NCI-H2081 (cell line): ENCODE measurements around the gene OXER1.

ENCODE experiments used
- DNase-seq, 2 experiments: peaks; one replicate each; lab custom pipeline; 2025; lab: John Stamatoyannopoulos, UW

Gene OXER1, protein sequence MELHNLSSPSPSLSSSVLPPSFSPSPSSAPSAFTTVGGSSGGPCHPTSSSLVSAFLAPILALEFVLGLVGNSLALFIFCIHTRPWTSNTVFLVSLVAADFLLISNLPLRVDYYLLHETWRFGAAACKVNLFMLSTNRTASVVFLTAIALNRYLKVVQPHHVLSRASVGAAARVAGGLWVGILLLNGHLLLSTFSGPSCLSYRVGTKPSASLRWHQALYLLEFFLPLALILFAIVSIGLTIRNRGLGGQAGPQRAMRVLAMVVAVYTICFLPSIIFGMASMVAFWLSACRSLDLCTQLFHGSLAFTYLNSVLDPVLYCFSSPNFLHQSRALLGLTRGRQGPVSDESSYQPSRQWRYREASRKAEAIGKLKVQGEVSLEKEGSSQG

DNA sequence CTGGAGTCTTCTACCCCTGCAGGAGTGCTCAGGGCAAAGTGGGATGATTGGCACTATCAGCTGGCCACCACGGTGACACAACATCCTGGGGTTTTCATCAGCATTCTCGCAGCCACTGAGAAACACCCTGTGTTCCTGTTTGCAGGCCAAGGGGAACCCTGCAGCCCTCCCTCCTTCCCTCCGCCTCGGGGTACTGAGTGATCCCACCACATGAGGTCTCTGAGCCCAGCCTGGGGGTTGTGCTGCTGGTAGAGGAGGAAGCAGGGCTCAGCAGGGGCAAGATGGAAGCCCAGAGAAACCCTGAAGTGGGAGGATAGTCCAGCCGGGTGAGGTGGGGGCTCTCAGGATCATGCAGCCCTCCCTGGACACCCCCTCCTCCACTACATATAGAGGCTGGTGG is at the start of gene OXER1:
Gene OXER1, minus strand, starts transcription at position 40 of the 400 bp plus-strand sequence. CDS start 73 bp downstream, outside the sequence.
- DNase-seq: no peak

DNA sequence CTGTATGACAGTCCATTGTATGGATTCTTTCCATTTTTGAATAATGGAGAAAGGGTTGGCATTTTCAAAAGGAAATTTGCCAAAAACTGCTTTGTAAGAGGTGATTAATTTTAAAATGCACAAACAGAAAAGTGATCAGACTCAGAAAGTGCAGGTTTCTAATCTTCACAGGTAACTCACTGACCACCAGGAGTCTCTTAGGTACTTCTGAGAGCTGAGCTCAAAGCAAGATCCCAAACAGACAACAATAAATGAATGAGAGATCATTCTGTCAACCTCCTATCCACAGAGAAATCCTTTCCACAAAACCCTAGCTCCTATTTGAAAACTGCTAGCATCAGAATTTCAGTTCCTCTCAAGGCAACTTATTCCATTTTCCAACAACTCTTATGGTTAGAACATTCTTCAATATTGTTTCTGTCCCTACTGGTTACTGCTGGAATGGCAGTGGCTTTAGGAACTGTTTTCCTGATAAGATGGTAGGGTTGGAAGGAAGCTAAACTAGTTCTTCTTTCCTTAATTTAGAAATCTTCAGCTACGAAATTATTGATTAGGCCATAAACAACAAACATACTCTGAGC is 49.1 kb upstream of the OXER1 start:
- DNase-seq: peak in 1 of 2 experiments; percentile 17

DNA sequence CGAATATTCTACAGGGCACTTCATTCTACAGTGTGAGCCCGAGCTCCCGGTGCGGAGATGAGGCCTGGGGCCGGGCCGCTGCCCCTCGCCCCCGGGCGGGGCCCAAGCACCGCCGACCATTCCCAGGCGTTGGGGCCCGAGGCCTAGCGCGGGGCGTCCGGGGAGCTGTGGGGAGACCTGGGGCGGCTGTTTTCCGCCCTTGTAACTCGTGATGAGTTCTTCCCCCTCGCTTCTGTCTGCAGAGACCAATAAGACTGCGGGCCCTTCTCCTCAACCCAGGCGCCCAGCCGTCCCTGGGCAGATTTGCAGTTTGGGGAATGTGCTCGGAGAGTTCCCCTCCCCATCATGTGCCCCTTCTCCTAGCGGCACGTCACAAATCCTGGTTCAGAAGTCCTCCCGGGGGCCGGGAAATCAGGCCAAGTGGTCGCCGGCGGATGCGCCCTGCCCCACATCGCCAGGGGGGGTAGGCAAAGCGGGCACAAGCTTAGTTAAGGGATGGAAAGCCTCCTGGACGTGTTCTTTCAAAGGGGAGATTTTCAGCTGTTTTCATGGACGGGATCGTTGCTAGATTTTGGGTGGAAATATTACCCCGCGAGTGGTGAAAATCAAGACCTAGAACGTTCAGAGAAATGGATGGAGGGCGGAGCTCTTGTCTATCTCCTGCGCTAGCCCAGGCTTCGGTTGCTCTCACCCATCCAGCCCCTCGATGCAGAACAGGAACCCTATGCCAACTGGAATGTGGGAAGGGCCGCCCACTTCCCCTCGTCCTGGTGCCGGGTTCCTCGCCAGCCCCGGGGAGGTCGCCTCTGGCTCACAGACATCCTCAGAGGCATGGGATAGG is 47.3 kb upstream of the OXER1 start:
- DNase-seq: no peak

DNA sequence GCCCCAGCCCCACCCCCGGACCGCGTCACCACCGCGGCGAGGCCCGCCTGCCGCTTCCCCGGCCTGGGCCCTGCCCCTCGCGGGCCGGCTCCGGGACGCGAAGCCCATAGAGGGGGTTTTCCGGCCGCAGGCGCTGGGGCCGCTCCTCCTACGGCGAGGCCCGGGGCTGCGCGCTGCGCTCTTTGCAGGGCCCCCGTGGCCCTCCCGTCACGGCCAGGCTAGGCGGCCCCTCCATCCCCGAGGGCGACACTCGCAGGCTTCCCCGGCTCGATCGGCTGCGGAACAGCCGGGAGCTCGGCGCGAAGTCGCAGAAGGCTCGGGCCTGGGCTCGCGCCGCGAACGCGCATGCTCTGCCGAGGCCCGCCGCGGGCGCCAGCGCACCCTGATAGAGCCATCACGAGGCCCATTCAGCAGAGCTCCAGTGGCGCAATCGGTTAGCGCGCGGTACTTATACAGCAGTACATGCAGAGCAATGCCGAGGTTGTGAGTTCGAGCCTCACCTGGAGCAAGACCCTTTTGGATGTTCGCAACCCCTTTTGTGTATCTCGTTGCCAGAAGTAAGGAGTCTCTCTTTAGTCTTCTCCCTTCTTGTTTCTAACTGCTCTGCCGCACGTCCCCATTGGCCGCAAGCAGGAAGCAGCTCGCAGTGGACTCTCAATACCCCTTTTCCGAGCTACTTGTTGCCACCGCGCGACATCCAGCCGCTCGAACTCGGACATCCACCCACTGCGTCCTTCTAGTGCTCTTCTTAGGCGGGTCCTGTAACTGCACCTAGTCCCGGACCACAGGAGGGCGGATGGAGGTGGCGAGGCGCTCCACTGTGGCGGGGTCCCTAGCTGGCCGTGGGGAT is 46.4 kb upstream of the OXER1 start:
- peak; percentile 93 to 95 for DNase-seq

DNA sequence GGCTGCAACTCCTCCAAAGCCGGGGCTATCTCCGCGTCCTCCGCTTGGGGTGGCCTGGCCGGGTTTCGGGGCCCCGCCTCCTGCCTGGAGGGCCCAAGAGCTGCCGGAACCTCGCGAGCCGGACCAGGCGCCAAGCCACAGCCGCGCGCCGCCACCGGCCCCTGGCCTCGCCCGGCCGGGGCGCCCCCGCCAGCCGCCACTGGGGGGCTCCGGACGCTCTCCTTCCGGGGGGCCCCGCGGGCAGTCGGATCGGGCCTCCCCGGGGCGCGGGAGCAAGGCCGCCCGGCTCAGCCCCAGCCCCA is 45.8 kb upstream of the OXER1 start:
- peak; percentile 77 to 85 for DNase-seq

DNA sequence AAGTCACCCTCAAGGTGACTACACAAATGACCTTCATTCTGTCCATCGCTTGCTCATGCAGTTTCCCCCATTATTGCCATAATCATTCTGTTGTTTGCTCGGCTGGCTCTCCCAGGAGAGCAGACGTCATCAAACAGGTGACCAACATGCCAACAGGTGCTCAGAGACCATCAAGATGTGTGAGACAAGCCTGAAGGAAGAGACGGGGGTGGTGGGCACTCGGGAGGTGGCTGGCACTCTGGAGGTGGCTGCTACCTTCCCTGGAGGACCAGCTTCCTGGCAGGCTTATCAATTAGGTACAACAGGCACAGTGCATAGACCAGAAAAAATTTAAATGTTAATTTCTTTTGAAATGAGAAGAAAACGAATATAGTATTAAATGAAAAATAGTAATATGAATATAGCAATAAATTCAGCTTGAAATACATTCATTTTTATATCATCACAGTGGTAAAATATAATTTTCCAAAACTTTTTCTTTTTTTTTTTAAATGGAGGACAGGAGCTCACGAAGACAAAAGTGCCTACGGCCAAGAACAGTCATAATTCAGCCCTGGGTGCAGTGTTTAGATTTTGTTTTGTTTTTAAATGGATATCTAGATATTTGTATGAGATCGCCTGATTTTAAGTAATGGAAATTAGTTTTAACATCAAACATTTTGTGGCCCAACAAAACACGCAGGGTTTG is 45.3 kb upstream of the OXER1 start:
- DNase-seq: peak; percentile 21 to 55

DNA sequence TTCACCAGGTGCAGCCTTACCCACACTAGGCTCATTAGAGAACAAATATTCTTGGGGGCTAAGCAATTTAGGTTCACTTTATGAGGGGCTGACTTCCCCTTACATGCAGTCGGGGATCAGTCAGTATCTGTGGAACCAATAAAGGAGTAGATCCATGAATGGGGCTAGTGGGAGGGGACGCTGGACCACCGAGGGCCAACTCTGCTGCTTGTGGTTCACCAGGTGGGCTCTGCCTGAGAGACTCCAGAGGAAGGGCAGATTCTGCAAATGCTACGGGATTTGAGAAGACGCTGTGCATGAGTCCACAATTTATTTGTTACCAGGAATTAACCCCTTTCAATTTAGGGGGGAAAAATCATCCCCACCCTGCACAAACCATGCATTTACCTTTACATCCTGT is 44.4 kb upstream of the OXER1 start:
- no peak for DNase-seq

DNA sequence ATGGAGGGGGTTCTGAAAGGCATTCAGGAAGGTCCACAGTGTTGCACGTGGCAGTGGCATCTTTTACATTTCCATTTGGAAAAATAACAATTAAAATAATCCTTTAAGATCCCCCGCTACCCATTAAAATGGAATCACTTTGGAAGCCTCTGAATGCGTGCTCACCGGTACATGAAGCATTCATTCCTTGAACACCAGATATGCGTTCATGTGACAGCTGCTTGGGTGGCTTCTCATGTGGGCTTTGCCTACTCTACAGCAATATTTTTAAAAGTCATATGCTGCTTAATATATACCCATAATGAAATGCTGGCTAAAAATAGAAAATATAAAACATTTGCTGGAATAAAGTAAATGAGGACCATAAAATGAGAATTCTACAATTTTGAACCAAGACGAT is 42.9 kb upstream of the OXER1 start:
- no peak for DNase-seq

DNA sequence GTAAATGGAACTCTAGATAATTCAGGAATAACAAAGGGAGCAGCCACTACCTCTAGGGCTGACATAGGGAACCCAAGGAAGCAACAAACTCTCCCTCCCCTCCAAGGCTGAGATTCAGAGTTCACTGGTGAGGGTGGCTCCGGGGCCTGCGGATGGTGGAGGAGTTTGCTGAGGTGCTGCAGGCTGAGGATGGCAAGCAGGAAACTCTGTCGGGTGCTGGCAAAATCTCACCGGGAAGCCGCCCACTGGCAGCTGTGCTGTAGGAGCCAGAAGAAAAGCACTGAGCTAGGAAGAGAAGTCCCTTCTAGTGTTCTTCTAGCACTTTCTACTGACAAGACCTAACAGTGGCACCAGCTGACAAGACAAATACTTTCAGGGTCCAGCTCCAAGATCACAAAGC is 41.0 kb upstream of the OXER1 start:
- DNase-seq: no peak

DNA sequence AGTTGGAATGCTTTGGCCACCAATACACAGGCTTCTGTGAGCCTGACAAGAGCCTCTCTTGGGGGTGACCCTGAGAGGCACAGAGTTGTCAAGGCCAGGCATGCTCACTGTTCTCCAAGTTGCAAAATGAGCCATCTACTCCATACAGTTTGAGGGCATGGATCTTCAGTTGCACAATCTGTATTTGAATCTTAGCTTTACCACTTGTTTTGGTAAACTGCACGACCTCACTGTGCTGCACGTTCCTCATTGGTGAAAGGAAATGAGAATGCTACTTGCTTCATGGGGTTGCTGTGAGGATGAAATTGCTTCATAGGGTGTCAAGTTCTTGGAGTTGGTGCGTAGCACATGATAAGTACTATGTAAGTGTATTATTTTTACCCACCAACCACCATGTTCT is 40.4 kb upstream of the OXER1 start:
- DNase-seq: no peak

DNA sequence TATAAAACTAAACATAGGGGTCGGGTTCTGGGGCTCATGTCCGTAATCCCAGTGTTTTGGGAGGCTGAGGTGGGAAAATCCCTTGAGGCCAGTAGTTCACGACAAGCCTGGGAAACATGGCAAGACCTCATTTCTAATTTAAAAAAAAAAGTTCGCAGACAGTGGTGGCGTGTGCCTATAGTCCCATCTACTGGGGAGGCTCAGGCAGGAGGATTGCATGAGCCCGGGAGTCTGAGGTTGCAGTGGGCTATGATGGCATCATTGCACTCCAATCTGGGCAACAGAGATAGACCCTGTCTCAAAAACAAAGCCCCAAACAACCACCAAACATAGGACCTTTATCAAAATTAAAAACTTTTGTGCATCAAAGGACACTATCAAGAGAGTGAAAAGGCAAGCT is 38.2 kb upstream of the OXER1 start:
- no peak for DNase-seq

DNA sequence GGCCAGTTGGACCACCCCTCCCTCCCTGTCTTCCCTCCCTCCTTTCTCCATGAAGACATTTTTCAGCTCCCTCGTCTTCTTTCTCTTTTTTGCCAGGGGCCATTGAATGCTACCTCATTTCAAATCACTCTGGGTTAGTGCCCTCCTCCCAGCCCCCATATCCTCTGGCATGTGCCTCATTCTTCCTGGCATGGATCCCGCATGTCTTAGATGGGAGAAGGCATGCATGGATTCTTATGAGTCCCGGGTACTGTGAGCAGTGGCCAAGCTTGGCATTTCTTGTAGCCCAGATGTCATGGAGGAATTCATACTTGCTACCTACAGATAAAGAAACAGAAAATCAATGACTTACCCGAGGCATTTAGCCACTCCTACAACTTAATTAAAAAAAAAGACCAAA is 37.4 kb upstream of the OXER1 start:
- DNase-seq: no peak

DNA sequence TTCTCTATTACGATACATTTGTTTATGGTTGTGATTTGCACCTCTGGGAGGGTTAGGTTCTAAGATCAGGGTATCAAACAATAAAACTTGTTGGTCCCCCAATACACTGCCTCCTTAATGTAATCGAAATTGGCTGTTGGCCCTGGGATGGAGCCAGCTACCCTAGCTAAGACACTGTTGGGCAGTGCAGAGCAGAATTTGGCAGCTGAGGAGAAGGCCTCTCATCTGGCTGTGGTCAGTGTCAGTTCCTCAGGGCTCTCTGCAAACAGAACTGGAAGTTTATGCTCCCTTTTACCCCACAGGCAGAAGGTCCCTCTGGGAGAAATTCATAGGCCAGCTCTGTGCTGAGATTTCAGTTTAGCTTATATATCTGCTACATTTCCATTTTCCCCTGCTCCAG is 37.0 kb upstream of the OXER1 start:
- DNase-seq: no peak

DNA sequence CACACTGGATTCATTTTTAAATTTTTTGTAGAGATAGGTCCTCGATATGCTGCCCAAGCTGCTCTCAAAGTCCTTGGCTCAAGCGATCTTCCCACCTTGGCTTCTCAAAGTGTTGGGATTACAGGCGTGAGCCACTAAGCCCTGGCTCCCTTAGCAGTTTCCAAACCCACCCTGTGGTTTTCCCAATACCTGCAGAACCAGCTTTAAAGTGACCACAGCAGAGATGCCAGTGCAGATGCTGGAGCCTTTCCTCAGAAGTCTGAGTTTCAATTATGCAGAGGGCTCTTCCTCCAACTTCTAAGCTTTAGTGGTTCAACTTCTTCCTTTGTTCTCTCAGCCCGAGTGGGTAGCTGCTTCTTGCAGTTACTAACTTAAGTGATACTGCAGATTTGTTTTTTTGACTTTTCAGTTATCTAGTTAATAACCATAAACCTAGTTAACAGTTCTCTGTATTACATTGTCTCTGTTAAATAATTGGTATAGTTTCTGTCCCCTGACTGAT is 36.6 kb upstream of the OXER1 start:
- no peak for DNase-seq

DNA sequence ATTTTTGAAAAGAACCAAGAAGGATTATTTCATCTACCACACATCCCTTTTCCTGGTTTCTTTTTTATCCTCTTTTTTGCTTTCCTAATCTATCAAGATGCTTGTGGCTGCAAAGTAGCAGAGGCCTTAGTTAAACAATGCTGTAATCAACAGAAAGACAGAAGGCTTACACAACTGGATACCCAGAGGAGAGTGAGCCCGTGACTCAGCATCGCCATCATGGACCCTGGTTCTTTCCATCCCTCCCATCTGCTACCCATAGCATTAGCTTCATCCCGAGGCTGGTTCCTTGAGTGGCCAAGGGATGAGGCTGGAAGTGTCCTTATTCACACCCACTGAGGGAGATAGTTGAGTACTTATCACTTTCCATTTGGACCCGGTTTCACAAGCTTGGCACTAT is 35.9 kb upstream of the OXER1 start:
- no peak for DNase-seq

DNA sequence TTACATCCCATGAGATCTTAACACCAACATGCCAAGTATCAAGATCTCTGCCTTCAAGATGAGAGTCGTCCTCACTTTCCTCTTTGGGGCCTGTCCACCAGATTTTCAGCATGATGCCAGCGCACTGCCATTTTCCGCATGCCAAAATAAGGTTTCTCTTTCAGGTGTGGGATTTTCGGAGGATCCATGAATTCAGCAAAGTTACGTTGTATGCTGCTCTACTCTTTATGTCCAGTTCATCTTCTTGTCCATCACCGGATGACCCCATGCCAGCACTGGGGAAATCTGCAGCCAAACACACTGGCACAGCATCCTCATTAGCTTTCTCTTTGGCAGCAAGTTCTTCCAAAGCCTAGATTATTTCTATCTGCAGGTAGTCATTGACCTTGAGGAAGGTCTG is 33.3 kb upstream of the OXER1 start:
- DNase-seq: no peak

DNA sequence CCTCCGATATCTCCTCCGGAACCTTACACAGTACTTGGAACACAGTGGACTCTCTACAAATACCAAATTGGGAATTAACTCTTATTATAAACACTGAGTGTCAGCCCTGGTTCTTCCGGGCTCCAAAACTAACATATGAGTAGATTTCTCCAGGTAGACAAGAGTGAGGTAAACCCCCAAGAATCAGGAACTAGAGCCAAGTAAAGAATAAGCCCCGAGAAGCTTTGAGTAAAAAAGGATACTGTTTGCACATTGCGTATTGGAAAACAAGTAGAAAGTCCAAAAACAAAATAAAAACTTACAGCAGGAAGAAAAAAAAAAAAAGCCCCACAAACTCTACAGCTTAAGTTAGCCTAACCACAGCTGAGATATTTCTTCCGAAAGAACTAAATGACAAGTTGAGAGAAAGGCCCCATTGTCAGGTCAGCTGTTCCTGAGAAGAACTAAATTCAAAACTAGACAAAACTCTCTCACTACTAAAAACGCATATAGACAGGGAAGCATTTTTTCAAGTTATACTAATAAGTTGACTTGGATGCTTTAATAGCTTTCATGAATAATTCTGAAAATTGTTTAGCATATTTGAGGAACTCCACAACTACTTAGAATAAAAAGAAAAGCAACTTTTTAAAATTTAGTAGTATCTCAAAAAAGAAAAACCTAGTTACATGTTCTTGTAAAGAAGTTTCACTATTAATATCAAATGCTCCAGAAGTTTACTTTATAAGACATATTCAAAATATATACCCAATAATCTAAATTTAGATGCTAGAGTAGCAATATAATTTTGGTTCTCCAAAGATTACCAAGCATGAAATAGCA is 32.7 kb upstream of the OXER1 start:
- DNase-seq: no peak

DNA sequence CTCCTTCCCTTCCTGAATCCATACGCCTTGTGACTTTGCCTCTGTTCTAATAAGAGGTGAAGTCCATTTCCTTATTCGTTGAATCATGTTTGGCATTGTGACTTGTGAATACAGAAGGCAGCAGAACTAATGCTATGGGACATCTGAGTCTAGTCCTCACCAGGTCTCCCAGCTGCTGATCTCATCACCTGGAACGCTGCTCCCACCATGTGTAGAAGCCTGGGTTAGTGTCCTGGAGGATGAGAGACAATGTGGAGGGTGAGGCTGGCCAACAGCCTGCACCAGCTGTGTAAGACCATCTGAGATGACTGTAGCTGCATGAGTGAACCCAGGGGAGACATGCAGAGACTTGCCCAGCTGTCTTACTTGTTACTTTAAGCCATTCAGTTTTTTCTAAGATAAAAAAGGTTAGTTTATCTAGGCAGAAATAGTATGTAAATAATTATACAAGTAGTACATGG is 31.9 kb upstream of the OXER1 start:
- no peak for DNase-seq

DNA sequence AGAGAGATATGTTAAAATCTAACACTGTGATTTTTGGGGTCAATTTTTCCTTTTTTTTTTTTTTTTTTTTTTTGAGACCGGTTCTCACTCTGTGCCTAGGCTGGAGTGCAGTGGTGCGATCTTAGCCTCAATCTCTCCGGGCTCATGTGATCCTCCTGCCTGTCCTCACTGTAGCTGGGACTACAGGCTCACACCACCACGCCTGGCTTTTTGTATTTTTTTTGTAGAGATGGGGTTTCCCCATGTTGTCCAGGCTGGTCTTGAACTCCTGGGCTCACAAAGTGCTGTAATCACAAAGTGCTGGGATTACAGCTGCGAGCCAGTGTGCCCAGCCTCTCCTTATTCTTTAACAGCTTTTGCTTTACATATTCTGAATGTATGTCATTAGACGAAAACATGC is 31.3 kb upstream of the OXER1 start:
- no peak for DNase-seq

DNA sequence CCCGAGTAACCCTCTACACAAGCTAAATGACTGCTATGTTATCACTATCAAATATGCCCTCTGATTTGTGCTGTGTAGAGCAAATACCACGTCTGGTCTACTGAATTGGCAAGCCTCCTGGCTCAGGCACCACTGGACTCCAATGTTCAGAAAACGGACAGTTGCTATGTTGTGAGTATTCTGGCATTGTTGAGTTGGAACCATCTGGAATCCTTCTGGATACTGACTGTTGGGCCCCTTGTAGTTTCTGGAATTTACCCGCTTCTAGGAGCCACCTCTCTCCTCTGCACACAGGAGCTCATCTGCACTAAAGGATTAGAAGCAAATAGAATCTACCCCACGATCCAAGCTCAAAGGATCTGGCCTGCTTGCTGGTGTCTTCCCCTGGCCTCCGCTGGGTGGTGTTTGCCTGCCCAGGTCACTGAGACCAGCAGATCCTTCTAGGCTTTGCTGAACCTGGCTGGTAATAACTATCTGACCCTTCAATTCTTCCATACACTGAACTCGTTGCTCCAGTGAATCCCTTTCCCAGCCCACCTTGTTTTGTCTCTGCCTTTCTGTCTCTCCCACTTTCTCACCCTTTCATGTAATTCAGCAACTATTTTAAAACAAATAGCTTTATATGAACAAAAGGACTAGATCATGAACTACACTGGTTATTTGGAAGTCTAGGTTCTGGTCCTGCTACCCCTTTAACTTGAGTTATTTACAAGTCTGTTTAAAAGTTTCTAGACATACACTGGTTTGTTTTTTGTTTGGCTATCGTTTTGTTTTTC is 30.5 kb upstream of the OXER1 start:
- DNase-seq: no peak
